Stromal cell of bone marrow (primary cell): ENCODE measurements around the gene DUSP11.
"Not testable (repeated sequence)": the region's sequence is repeated elsewhere in the genome, so short reads cannot be mapped to it uniquely, and the experiment has no call there.

Experiments used
- DNase-seq: peaks from one replicate; pipeline ENCODE4 v3.0.0-alpha.2; 2012; ENCODE audit warnings: low read depth

DUSP11 gene

GRCh38 chr2:73779467-73780236, at the start of gene DUSP11:
TSS of gene DUSP11 (minus strand) at chr2:73780103. CDS start at chr2:73779974, 129 bp downstream.
- peak; percentile 92 for DNase-seq

- DNase-seq, result peak; percentile 96
Observed at GRCh38 chr2:73828818-73829570, 49.1 kb upstream of the DUSP11 start, which contains the start of gene STAMBP. TSS of gene STAMBP (plus strand) at chr2:73828961. CDS start at chr2:73830857, 1,896 bp downstream.

- no peak for DNase-seq
Observed at GRCh38 chr2:73828389-73828817, 48.5 kb upstream of the DUSP11 start.

GRCh38 chr2:73827660-73828388, 47.9 kb upstream of the DUSP11 start:
- no peak for DNase-seq

- peak; percentile 14 for DNase-seq
Observed at GRCh38 chr2:73827018-73827417, 47.1 kb upstream of the DUSP11 start.

GRCh38 chr2:73825408-73825807, 45.5 kb upstream of the DUSP11 start:
- DNase-seq, result no peak

- peak; percentile 68 for DNase-seq
Observed at GRCh38 chr2:73823916-73824523, 44.1 kb upstream of the DUSP11 start.

GRCh38 chr2:73823416-73823815, 43.5 kb upstream of the DUSP11 start:
- no peak for DNase-seq

GRCh38 chr2:73822991-73823390, 43.1 kb upstream of the DUSP11 start:
- DNase-seq, result no peak

- no peak for DNase-seq
Observed at GRCh38 chr2:73822276-73822675, 42.4 kb upstream of the DUSP11 start.

- no peak for DNase-seq
Observed at GRCh38 chr2:73821669-73822068, 41.8 kb upstream of the DUSP11 start.

- no peak for DNase-seq
Observed at GRCh38 chr2:73821227-73821626, 41.3 kb upstream of the DUSP11 start.

GRCh38 chr2:73818296-73818695, 38.4 kb upstream of the DUSP11 start:
- DNase-seq, result no peak

- no peak for DNase-seq
Observed at GRCh38 chr2:73812635-73813034, 32.7 kb upstream of the DUSP11 start.

GRCh38 chr2:73811878-73812277, 32.0 kb upstream of the DUSP11 start:
- DNase-seq, result no peak

- not testable (repeated sequence) for DNase-seq
Observed at GRCh38 chr2:73783883-73784282, 4.0 kb upstream of the DUSP11 start, which contains the start of gene C2orf78. TSS of gene C2orf78 (plus strand) at chr2:73784183. CDS start at chr2:73784310, 127 bp downstream.

GRCh38 chr2:73783402-73783801, 3.5 kb upstream of the DUSP11 start:
- not testable (repeated sequence) for DNase-seq

GRCh38 chr2:73780237-73780582, 307 bp upstream of the DUSP11 start:
- DNase-seq, result no peak

- not testable (repeated sequence) for DNase-seq
Observed at GRCh38 chr2:73778867-73779466, 936 bp downstream of the DUSP11 start.

- DNase-seq, result peak; percentile 18
Observed at GRCh38 chr2:73776869-73777519, 2.9 kb downstream of the DUSP11 start.

GRCh38 chr2:73776381-73776780, 3.5 kb downstream of the DUSP11 start:
- no peak for DNase-seq
